ENCODE data around the gene MALAT1. TPM values are rescaled to one million over a fixed set of nuclear protein-coding genes. Genes with fewer than 3 reads are reported as not detected.
"Not testable (repeated sequence)": the region's sequence is repeated elsewhere in the genome, so short reads cannot be mapped to it uniquely, and the experiment has no call there.

MALAT1 gene
- total RNA-seq, 1 donor from 2014 or later, result 16,459 TPM

DNA sequence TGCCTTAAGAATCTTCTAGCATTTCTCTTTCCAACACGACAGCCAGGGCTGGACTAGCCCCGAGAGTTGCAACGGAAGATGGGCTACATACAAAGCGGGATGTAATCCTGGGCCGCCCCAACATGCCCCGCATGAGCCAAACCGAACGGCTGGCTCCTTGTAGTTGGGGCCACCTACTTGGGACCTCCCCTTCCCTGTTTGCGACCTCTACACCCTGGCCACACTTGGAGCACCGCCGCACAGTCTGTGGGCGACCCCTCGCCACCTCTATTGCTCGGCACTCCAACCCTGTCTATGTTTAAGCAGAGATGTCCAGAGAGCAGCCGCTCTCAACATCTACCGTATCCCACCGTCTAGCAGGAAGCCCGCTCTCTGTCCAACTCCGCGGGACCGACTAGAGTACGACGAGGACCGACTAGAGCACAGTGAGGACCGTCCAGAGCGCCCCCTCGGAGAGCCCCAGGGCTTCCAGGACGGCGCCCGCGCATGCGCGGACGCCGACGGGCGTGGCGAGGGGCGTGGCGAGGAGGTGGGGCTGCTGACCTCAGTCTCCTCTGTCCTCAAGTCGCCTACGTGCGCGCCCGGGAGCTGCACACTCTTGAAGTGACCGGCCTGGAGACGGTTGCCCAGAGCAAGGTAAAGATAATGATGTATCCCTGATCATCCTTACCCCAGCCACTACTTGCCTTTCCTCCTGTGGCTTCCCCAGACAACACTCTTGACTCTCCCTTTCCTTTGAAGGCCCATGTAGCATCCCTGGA lies 44.0 kb upstream of the MALAT1 start:
- no peaks in the 10 kb centered on the region for H3K36me3 ChIP-seq
- no peaks in the 10 kb centered on the region for H3K27me3 ChIP-seq
- peaks cover 32% of the 10 kb centered on the region for H3K4me1 ChIP-seq
- H3K4me3 ChIP-seq, result peak overlapping the region; percentile 50 to 77
- H3K27ac ChIP-seq, result peak overlapping the region; percentile 95
- DNase-seq (ENCODE audit: extremely low spot score in 2 of 2), result peak in 1 of 2 donors; percentile 98
- no peaks in the 10 kb centered on the region for H3K9me3 ChIP-seq
- intact Hi-C loops (cut with DNase I), result no loop called here
- TF ChIP-seq POLR2A (IDR thresholded peaks at IDR 0.05) (peak; percentile 78 to 89), POLR2AphosphoS5 (IDR thresholded peaks at IDR 0.05; ENCODE audit: insufficient read depth in 1 of 2, low read depth in 1 of 2) (peak; percentile 91 to 97)
- TF ChIP-seq, protein P1, sequence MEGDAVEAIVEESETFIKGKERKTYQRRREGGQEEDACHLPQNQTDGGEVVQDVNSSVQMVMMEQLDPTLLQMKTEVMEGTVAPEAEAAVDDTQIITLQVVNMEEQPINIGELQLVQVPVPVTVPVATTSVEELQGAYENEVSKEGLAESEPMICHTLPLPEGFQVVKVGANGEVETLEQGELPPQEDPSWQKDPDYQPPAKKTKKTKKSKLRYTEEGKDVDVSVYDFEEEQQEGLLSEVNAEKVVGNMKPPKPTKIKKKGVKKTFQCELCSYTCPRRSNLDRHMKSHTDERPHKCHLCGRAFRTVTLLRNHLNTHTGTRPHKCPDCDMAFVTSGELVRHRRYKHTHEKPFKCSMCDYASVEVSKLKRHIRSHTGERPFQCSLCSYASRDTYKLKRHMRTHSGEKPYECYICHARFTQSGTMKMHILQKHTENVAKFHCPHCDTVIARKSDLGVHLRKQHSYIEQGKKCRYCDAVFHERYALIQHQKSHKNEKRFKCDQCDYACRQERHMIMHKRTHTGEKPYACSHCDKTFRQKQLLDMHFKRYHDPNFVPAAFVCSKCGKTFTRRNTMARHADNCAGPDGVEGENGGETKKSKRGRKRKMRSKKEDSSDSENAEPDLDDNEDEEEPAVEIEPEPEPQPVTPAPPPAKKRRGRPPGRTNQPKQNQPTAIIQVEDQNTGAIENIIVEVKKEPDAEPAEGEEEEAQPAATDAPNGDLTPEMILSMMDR (IDR thresholded peaks at IDR 0.05), result no peak

GRCh38 chr11:65456418-65456817 lies 42.4 kb upstream of the MALAT1 start:
- no peaks in the 10 kb centered on the region for H3K27me3 ChIP-seq
- no peak overlapping the region for H3K27ac ChIP-seq
- H3K4me1 ChIP-seq, result peaks cover 32% of the 10 kb centered on the region
- H3K9me3 ChIP-seq, result no peaks in the 10 kb centered on the region
- no peak overlapping the region for H3K4me3 ChIP-seq
- intact Hi-C loops (cut with DNase I), result no loop called here
- H3K36me3 ChIP-seq, result no peaks in the 10 kb centered on the region
- TF ChIP-seq POLR2AphosphoS5 (IDR thresholded peaks at IDR 0.05; ENCODE audit: insufficient read depth in 1 of 2, low read depth in 1 of 2) (no peak), POLR2A (IDR thresholded peaks at IDR 0.05) (no peak)
- no peak for DNase-seq (ENCODE audit: extremely low spot score in 2 of 2)

- Histone ChIP-seq H3K36me3 (no peaks in the 10 kb centered on the region), H3K9me3 (no peaks in the 10 kb centered on the region), H3K4me1 (peaks cover 17% of the 10 kb centered on the region), H3K4me3 (no peak overlapping the region), H3K27ac (no peak overlapping the region), H3K27me3 (no peaks in the 10 kb centered on the region)
- intact Hi-C loops (cut with DNase I), result no loop called here
- DNase-seq (ENCODE audit: extremely low spot score in 2 of 2), result no peak
- TF ChIP-seq POLR2AphosphoS5 (IDR thresholded peaks at IDR 0.05; ENCODE audit: insufficient read depth in 1 of 2, low read depth in 1 of 2) (no peak), POLR2A (IDR thresholded peaks at IDR 0.05) (no peak)
- TF ChIP-seq, protein P1 (IDR thresholded peaks at IDR 0.05), result no peak
Observed at GRCh38 chr11:65459552-65459951, 39.3 kb upstream of the MALAT1 start.

GRCh38 chr11:65465471-65465870 lies 33.4 kb upstream of the MALAT1 start:
- H3K4me3 ChIP-seq; intact Hi-C loops (cut with DNase I); H3K27ac ChIP-seq; DNase-seq (ENCODE audit: extremely low spot score in 2 of 2); H3K27me3 ChIP-seq; H3K9me3 ChIP-seq; H3K36me3 ChIP-seq; H3K4me1 ChIP-seq: not testable (repeated sequence)

- H3K27me3 ChIP-seq; H3K36me3 ChIP-seq; intact Hi-C loops (cut with DNase I); H3K4me3 ChIP-seq; H3K9me3 ChIP-seq; DNase-seq (ENCODE audit: extremely low spot score in 2 of 2): not testable (repeated sequence)
- peaks cover 22% of the 10 kb centered on the region for H3K4me1 ChIP-seq
- H3K27ac ChIP-seq, result peak overlapping the region; percentile 100
Observed at GRCh38 chr11:65467306-65467705, 31.5 kb upstream of the MALAT1 start.

- DNase-seq (ENCODE audit: extremely low spot score in 2 of 2), result no peak
- Histone ChIP-seq H3K36me3 (no peaks in the 10 kb centered on the region), H3K27ac (peak overlapping the region; percentile 100), H3K27me3 (no peaks in the 10 kb centered on the region), H3K4me1 (peaks cover 34% of the 10 kb centered on the region), H3K9me3 (no peaks in the 10 kb centered on the region), H3K4me3 (no peak overlapping the region)
- TF ChIP-seq POLR2A (IDR thresholded peaks at IDR 0.05) (no peak), POLR2AphosphoS5 (IDR thresholded peaks at IDR 0.05; ENCODE audit: insufficient read depth in 1 of 2, low read depth in 1 of 2) (peak; percentile 34 to 66)
- TF ChIP-seq, protein P1 (IDR thresholded peaks at IDR 0.05), result peak in 1 of 3 experiments; percentile 35
- intact Hi-C loops (cut with DNase I), result no loop called here
Observed at GRCh38 chr11:65468874-65469333, 29.9 kb upstream of the MALAT1 start.
